Stimulated activated CD8-positive, alpha-beta memory T cell treated with anti-CD3 and anti-CD28 coated beads, Interleukin-15, amount 100 ng/mL, for 1 hour (primary cell): ENCODE results near the gene TMEM80.

Experiments
- DNase-seq: peaks from one replicate; pipeline ENCODE4 v3.0.0-alpha.2; 2020; ENCODE audit warnings: low read depth

TMEM80 gene

GRCh38 chr11:699753-700152 is 4.1 kb downstream of the TMEM80 start:
- no peak for DNase-seq

- DNase-seq: no peak
Observed at GRCh38 chr11:701741-702461, 6.3 kb downstream of the TMEM80 start.

- no peak for DNase-seq
Observed at GRCh38 chr11:702462-703461, 7.1 kb downstream of the TMEM80 start.

DNA sequence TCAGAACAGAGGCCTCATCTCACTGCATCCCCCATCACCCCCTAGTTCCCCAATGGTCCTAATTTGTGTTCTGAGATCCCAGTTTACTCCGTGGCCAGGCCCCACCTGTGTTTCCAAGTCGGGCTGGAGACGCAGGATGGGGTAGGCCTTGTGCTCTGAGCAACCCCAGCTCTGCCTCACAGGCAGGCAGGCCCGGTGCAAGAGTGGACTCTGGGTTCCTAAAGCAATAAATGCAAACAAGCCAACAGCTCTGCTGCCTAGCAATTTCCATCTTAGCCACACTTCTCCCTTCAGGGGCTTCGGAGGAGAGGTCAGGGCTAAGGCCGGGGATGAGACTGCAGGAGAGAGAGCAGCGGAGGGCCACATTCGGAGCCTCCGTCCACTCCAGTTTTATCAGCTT is 7.9 kb downstream of the TMEM80 start:
- DNase-seq: no peak

- no peak for DNase-seq
Observed at GRCh38 chr11:704228-704674, 8.6 kb downstream of the TMEM80 start.

GRCh38 chr11:704781-705645 is 9.4 kb downstream of the TMEM80 start:
- DNase-seq: no peak

GRCh38 chr11:705646-706438 is 10.2 kb downstream of the TMEM80 start, which contains the start of gene EPS8L2:
Gene EPS8L2, plus strand, starts transcription at chr11:706231. Its CDS starts 3,177 bp downstream, at chr11:709408.
- no peak for DNase-seq

DNA sequence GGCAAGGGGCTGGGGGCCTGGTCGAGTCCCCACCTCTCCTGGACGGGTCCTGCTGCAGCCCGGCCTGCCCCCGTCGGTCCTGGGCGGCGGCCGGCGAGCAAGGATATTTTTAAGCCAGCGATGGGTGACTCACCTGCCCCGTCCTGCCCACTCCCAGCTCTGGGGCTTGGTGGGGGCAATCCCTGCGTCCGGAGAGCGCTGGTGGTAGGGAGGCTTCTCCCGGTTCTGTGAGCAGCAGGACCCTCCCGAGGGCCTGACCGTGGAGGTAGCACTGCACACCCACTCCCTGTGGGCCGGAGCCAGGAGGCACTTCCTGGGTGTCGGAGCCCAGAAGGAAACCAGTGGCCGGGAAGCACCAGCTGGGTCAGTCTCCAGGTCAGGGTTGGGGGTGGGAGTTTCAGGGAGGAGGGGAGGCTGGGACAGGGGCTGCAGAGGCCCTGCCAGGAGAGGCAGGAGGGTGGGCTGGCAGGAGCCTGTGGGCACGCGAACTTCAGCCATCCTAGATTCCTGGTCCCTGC is 10.9 kb downstream of the TMEM80 start:
- DNase-seq: no peak

DNA sequence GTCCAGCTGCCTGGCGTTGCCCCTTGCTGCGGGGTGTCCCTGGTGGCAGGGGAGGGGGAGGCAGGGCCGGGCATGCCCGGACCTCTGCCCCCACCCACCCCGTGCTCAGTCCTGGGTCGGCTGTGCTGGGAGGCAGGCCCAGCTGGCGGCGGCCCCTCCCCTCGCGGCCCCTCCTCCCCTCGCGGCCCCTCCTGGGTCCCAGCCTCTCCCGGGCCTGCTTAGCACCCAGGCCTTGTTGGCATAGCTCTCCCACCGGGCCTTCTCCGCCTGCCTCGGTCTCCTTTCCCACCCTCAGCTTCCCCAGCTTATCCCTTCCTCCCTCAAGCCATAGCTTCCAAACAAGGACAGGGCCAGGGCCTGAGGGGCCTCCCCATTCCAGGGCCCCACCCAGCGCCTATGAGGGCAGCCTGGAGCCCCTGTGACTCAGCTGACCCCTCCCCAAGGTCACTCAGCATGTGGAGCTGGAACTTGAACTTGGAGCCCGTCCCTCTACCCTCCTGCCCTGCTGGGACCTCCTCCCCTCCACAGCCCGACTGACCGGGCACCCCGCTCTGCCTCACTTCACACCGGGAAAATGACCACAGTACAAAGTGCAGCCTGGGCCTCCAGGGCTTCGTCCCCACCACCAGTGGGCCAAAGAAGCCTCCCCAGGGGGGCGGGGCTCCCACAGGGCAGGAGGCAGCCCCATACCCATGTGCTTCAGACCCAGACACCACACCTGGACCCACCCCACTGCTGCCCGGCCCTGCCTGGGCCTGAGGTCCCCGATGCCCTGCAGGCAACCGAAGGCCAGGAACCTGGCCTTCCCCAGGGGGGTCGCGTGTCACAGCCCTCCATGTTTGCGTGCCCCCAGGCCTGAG is 11.6 kb downstream of the TMEM80 start:
- DNase-seq: no peak

DNA sequence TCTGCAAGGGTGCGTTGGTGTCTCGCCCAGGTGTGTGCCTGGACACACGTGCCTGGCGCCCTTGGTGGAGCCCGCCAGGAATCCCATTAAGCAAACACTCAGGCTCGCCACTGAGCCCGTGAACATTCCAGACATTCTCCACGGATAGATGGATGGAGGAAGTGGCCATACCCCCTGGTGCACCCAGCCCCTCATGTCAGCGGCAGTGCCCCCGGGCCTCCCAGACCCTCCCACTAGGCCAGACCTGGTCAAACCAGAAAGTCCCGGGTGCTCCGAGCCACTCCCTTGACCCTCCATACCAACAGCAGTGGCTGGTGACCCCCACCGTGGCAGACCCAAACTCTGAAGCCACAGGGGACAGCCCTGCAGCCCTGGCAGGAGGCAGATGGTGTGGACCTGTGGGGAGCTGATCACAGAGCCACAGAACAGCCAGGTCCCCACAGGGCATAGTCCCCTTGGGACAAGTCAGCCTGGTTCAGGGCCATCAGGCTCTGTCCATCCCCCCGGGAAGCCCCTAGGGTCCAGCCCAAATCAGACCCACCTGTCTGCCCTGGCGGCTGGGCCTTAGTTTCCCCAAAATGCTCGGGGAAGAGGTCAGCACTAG is 12.3 kb downstream of the TMEM80 start:
- DNase-seq: no peak

- DNase-seq: no peak
Observed at GRCh38 chr11:708511-708910, 12.9 kb downstream of the TMEM80 start.

DNA sequence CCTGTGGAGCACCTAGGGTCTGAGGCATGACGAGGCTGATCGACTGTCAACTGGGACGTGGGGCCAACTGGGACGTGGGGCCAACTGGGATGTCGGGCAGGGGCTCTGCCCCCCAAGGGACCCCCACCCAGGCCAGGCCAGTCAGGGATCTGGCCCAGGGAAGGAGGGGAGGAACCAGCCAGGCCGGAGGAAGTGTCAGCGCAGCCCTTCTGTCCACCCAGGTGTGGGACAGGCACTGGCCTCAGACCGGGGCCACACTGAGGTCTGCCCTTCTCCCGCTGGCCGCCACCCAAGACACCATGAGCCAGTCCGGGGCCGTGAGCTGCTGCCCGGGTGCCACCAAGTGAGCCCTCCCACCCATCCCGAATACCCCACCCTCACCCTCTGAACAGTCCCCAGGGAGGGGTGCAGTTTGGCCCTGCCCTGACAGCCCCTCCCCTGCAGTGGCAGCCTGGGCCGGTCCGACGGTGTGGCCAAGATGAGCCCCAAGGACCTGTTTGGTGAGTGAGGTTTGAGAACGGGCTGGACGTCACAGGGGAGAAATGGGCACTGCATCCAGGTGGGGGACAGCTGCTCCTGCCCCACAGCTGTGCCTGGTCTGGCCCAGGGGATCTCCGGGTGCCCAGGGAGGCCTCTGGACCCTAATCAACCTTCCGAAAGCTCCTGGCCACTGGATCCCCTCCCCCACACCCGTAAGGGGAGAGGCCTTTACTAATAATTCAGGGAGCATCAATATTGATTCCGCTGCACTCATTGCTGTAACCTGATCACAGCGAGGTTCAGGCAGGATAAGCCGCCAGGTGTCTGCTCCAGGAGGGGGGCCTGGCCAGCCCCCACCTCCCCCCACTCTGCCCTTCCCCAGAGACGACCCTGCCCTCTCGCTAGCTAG is 13.7 kb downstream of the TMEM80 start:
- DNase-seq: no peak

DNA sequence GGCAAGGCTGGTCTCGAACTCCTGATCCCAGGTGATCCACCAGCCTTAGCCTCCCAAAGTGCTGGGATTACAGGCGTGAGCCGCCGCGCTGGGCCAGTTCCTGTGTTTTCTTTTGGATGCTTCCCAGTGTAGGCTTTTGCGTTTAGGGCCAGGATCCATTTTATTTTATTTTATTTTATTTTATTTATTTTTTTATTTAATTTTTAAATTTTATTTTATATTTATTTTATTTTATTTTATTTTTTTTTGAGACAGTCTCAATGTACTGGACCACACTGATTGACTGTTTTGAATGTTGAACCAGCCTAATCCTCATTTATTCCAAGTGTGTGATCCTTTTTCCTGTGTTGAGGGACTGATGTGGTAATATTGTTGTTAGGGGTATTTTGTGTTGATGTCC is 18.8 kb downstream of the TMEM80 start:
- DNase-seq: no peak

DNA sequence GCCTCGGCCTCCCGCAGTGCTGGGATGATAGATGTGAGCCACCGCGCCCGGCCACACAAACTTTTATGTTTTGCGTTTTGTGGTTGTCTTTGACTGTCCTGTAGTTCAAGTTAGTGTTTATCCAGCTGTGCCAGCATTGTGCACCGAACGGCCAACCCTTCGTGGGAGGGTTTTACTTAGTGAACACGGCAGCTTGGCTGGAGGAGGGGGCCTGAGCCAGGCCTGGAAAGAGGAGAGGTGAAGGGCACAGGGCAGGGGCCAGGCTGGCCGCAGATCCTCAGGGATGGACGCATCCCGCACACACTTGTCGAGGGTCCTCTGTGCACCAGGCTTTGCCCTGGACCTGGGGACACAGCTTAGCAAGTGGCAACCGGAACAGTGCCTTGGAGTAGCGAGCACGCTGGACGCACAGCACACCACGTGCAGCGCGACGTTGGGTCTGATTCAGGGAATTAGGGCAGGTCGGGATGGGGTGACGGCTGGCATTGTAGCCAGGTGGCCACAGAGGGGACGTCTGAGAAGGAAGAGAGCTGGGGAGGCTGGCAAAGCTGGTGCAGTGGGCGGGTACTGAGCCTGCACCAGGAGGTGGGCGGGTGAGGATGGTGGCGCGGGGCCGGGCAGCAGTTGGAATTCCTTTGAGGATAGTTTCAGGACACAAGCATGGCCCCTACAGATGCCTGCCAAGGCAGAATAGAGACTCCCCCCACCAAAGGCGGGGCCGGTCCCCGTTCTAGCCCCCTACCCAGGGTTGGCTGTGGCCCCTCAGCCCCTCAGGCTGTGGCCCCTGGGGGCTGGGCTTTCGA is 23.8 kb downstream of the TMEM80 start:
- no peak for DNase-seq

DNA sequence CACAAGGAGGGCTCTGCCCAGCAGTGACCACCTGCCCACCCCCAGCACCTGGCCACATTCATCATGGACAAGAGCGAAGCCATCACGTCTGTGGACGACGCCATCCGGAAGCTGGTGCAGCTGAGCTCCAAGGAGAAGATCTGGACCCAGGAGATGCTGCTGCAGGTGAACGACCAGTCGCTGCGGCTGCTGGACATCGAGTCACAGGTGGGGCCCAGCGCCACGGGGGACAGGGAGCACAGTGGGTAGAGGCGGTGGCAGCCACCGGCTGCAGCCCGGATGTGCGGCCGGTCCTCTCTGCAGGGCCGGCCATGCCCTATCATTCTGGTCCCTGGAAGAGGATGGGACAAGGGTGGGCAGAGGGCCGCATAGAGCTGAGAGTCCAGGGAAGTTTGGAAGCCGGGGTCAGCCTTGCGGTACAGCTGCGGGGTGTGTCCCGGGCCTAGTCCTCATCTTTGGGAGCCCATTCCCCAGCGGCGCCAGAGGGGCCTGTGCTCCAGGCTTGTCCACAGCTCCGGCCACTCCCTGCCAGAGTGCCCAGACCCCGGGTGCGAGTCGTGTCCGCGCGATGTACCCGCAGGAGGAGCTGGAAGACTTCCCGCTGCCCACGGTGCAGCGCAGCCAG is 24.5 kb downstream of the TMEM80 start:
- no peak for DNase-seq

DNA sequence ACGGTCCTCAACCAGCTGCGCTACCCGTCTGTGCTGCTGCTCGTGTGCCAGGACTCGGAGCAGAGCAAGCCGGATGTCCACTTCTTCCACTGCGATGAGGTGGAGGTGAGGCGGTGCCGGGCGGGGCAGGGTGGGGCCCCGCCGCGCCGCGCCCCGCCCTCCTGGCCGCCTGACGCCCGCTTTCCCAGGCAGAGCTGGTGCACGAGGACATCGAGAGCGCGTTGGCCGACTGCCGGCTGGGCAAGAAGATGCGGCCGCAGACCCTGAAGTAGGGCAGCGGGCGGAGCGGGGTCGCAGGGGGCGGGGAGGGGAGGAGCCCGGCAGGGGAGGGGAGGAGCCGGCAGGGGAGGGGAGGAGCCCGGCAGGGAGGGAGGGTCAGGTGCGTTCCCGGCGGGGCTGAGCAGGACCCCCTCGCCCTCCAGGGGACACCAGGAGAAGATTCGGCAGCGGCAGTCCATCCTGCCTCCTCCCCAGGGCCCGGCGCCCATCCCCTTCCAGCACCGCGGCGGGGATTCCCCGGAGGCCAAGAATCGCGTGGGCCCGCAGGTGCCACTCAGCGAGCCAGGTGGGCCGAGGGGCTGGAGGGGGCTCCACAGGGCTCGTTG is 25.1 kb downstream of the TMEM80 start:
- no peak for DNase-seq

DNA sequence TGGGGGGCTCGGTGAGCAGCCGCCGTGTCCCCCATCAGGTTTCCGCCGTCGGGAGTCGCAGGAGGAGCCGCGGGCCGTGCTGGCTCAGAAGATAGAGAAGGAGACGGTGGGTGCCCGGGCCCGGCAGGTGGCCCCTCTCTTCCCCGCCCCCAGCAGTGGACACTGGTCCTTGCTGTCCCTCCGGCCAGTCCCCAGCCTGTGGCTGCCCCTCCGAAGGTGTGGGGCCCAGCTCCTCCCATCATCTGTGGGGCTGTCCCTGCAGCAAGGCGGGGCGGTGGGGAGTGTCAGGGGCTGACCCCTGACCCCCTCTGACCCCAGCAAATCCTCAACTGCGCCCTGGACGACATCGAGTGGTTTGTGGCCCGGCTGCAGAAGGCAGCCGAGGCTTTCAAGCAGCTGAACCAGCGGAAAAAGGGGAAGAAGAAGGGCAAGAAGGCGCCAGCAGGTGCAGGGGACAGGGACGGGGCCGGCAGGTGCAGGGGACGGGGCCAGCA is 25.7 kb downstream of the TMEM80 start:
- DNase-seq: no peak
